K562 (cell line): Measurements from ENCODE around the gene ZNF565. TPM values are rescaled to one million over a fixed set of nuclear protein-coding genes. Genes with fewer than 3 reads are reported as not detected.

ENCODE experiments used
- GABPB2 ChIP-seq: fragments of 250-450 bp; sonication (Bioruptor Pico); conservative IDR thresholded peaks from 2 replicates; pipeline ENCODE4 v1.5.1; 2021; ENCODE audit warnings: mild to moderate bottlenecking
- JUN ChIP-seq, 2 experiments: sonication (generic) in 1 of 2; formaldehyde crosslinking in 1 of 2; IDR thresholded peaks; 2 replicates each; pipeline versions ENCODE4 v1.6.1 to v1.8.0; 2012 to 2022; ENCODE audit warnings: borderline replicate concordance in 2 of 2, mild to moderate bottlenecking in 2 of 2, improper control_type of control experiment in 1 of 2, low read depth in 1 of 2, low read length in 1 of 2, missing genetic modification reagents in 1 of 2
- NFE2L1 ChIP-seq: fragments of 450-650 bp; IDR thresholded peaks from 2 replicates; pipeline ENCODE4 v1.6.1; 2016; ENCODE audit warnings: missing genetic modification characterization, low read depth, mild to moderate bottlenecking, missing compliant biosample characterization, moderate library complexity, borderline replicate concordance
- NR4A1 ChIP-seq, 2 experiments: fragments of 250-450 bp in 1 of 2; fragments of 450-650 bp in 1 of 2; sonication (Bioruptor Pico) in 1 of 2; IDR thresholded peaks; 2 replicates each; pipeline versions ENCODE4 v1.4.0 to v1.6.1; 2016 to 2020; ENCODE audit warnings: mild to moderate bottlenecking in 2 of 2, missing compliant biosample characterization in 1 of 2, missing genetic modification characterization in 1 of 2, moderate library complexity in 1 of 2
- RAD21 ChIP-seq, 2 experiments: fragments of 250-450 bp in 1 of 2; fragments of 450-650 bp in 1 of 2; sonication (Bioruptor Pico) in 1 of 2; formaldehyde crosslinking in 1 of 2; IDR thresholded peaks in 1 of 2; conservative IDR thresholded peaks in 1 of 2; 2 replicates each; pipeline versions ENCODE4 v1.4.0 to v1.8.0; 2020 to 2022; ENCODE audit warnings: mild to moderate bottlenecking in 2 of 2, moderate library complexity in 1 of 2
- RAD51 ChIP-seq: fragments of 450-650 bp; IDR thresholded peaks from 2 replicates; pipeline ENCODE4 v1.7.1; 2016; ENCODE audit warnings: low read depth, mild to moderate bottlenecking, borderline replicate concordance
- TCF15 ChIP-seq: fragments of 250-450 bp; sonication (Bioruptor Pico); IDR thresholded peaks from 2 replicates; pipeline ENCODE4 v1.8.0; 2022; ENCODE audit warnings: moderate library complexity, mild to moderate bottlenecking, inconsistent platforms
- TFAM ChIP-seq: fragments of 250-450 bp; sonication (Bioruptor Pico); conservative IDR thresholded peaks from 2 replicates; pipeline ENCODE4 v1.5.0; 2021; ENCODE audit warnings: mild to moderate bottlenecking, moderate library complexity
- polyA plus RNA-seq, 8 experiments: library from polyadenylated mRNA; depleted of rRNA in 4 of 8; stranded (reverse) in 5 of 8; unstranded in 3 of 8; fragments of >200 nt; fragmentation: Nextera tagmentation in 2 of 8; fragmentation: Illumina TruSeq in 1 of 8; extraction: Ambion mirVana in 2 of 8; extraction: Trizol in 1 of 8; gene quantifications; 2 replicates each; pipeline versions ENCODE4 v1.2.1 to v1.2.3, GENCODE V29; 2011 to 2014; ENCODE audit warnings: inconsistent platforms in 1 of 8, missing spikeins in 1 of 8
- total RNA-seq, 7 experiments: library from RNA; depleted of rRNA in 6 of 7; stranded (reverse); fragments of >200 nt in 6 of 7; fragmentation: Illumina TruSeq in 2 of 7; extraction: Trizol in 2 of 7; gene quantifications; 2 replicates each; pipeline versions ENCODE4 v1.2.1 to v1.2.3, GENCODE V29; 2011 to 2021; ENCODE audit warnings: low replicate concordance in 1 of 7
- TF ChIP-seq, protein P1 (sequence below): fragments of 450-650 bp; IDR thresholded peaks from 2 replicates; pipeline ENCODE4 v1.6.1; 2017; ENCODE audit warnings: antibody characterized with exemption, mild to moderate bottlenecking

Gene ZNF565
- total and polyA plus RNA-seq, 9 of the 15 experiments (the other 6 are each of a cell fraction or from before 2014, with no cell fraction given), result 1.3 to 3.2 (median 2.6) TPM

DNA sequence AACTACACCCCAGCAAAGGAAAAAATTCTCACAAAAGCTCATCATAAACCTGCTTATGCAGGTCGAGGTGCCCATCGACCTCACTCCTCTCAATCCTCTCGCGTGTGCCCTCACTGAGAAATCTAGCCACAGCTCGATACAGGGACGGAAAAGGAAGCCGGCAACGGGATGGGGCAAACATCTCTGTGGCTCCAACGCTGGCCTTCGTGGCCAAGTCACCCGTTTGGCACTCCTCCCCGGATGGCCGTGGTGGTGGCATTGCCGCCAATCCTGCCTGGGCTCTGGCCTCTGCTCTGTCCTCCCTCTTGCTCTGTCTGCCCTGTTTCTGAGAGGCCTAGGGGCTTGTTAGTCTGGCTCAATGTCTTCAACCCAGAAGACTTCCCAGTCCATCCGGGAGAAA lies 41.6 kb upstream of the ZNF565 start (continued):
- TF ChIP-seq RAD21 (CRISPR knock-in tag; conservative IDR thresholded peaks at IDR 0.05 in 1 of 2, IDR thresholded peaks at IDR 0.05 in 1 of 2) (no peak), RAD51 (no peak), JUN (IDR thresholded peaks at IDR 0.05; ENCODE audit: borderline replicate concordance, low read depth, low read length) (no peak), JUN (CRISPR knock-in tag; IDR thresholded peaks at IDR 0.05; ENCODE audit: borderline replicate concordance) (no peak), GABPB2 (no peak), TCF15 (no peak), NR4A1 (CRISPR knock-in tag; IDR thresholded peaks at IDR 0.05) (no peak), NR4A1 (tag; IDR thresholded peaks at IDR 0.05) (no peak), TFAM (CRISPR knock-in tag) (no peak), NFE2L1 (tag) (no peak)
- TF ChIP-seq, protein P1, sequence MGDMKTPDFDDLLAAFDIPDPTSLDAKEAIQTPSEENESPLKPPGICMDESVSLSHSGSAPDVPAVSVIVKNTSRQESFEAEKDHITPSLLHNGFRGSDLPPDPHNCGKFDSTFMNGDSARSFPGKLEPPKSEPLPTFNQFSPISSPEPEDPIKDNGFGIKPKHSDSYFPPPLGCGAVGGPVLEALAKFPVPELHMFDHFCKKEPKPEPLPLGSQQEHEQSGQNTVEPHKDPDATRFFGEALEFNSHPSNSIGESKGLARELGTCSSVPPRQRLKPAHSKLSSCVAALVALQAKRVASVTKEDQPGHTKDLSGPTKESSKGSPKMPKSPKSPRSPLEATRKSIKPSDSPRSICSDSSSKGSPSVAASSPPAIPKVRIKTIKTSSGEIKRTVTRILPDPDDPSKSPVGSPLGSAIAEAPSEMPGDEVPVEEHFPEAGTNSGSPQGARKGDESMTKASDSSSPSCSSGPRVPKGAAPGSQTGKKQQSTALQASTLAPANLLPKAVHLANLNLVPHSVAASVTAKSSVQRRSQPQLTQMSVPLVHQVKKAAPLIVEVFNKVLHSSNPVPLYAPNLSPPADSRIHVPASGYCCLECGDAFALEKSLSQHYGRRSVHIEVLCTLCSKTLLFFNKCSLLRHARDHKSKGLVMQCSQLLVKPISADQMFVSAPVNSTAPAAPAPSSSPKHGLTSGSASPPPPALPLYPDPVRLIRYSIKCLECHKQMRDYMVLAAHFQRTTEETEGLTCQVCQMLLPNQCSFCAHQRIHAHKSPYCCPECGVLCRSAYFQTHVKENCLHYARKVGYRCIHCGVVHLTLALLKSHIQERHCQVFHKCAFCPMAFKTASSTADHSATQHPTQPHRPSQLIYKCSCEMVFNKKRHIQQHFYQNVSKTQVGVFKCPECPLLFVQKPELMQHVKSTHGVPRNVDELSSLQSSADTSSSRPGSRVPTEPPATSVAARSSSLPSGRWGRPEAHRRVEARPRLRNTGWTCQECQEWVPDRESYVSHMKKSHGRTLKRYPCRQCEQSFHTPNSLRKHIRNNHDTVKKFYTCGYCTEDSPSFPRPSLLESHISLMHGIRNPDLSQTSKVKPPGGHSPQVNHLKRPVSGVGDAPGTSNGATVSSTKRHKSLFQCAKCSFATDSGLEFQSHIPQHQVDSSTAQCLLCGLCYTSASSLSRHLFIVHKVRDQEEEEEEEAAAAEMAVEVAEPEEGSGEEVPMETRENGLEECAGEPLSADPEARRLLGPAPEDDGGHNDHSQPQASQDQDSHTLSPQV, result no peak
- TF ChIP-seq, all 486 proteins: peak for 0
